ENCODE results near the gene ADAMTS12.

GRCh38 chr5:33688066-33688465 lies 203.7 kb downstream of the ADAMTS12 start:
- no peak for TF ChIP-seq CTCF (IDR thresholded peaks at IDR 0.05)
- no peak for TF ChIP-seq POLR2A (IDR thresholded peaks at IDR 0.05)

Measured in body of pancreas (tissue), 4 donors.